ENCODE results near the gene TOP1.

DNA sequence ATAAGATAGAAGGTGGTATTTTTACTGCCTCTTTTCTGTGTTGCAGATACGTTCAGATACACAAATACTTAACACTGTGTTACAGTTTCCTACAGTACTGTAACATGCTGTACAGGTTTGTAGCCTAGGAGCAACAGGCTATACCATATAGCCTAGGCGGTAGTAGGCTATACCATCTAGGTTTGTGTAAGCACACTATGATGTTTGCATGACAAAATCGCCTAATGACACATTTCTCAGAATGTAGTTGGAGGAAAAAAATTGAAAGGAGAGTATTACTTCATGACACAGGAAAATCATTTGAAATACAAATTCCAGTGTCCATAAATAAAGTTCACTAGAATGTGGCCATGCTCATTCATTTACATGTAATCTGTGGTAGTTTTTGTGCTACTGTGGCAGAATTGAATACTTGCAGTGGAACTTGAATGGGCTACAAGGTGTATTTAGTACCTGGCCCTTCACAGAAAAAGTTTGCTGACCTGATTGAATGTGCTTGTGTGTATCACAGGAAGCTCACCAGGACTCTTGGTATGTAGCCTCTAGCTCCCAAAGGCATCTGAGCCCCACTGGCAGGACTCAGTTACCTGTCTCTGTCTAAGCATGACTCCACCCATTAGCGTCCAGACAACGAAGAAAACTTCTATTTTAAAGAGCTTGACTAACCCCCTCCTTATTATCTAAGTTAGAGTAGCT is 18.8 kb downstream of the TOP1 start:
- TF ChIP-seq, protein P1, sequence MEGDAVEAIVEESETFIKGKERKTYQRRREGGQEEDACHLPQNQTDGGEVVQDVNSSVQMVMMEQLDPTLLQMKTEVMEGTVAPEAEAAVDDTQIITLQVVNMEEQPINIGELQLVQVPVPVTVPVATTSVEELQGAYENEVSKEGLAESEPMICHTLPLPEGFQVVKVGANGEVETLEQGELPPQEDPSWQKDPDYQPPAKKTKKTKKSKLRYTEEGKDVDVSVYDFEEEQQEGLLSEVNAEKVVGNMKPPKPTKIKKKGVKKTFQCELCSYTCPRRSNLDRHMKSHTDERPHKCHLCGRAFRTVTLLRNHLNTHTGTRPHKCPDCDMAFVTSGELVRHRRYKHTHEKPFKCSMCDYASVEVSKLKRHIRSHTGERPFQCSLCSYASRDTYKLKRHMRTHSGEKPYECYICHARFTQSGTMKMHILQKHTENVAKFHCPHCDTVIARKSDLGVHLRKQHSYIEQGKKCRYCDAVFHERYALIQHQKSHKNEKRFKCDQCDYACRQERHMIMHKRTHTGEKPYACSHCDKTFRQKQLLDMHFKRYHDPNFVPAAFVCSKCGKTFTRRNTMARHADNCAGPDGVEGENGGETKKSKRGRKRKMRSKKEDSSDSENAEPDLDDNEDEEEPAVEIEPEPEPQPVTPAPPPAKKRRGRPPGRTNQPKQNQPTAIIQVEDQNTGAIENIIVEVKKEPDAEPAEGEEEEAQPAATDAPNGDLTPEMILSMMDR (conservative IDR thresholded peaks at IDR 0.05; ENCODE audit: low read depth, low read length), result no peak
- no peak for TF ChIP-seq EZH2 (IDR thresholded peaks at IDR 0.05; ENCODE audit: low read length, unreplicated experiment)

All from PC-3 (cell line).